NB4 (cell line): ENCODE measurements around the gene STK38L.

ENCODE experiments used
- MYC ChIP-seq: IDR thresholded peaks from 2 replicates; pipeline ENCODE4 v1.6.1; 2011; ENCODE audit warnings: low read depth, low read length
- TF ChIP-seq, protein P1 (sequence below): IDR thresholded peaks from one replicate; pipeline ENCODE4 v1.5.1; 2012; ENCODE audit warnings: low read depth, low read length

DNA sequence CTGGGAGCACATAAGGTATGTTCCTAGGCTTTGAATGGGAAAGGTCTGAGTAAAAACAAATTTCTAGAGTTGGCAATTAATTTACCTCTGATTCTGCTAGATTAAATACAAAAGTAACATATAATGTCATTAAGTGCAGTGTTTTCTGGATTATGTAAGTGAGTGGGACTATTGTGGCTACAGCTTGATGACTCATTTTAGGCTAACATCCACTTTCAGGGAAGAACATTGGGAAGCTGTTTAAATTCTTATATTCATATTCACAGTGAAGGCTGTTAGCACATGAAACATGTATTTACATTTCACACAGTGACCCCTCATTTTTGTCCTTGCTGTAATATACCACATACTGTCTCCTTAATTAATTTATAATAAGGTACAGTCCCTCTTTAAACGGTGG lies 75.3 kb downstream of the STK38L start:
- TF ChIP-seq, protein P1, sequence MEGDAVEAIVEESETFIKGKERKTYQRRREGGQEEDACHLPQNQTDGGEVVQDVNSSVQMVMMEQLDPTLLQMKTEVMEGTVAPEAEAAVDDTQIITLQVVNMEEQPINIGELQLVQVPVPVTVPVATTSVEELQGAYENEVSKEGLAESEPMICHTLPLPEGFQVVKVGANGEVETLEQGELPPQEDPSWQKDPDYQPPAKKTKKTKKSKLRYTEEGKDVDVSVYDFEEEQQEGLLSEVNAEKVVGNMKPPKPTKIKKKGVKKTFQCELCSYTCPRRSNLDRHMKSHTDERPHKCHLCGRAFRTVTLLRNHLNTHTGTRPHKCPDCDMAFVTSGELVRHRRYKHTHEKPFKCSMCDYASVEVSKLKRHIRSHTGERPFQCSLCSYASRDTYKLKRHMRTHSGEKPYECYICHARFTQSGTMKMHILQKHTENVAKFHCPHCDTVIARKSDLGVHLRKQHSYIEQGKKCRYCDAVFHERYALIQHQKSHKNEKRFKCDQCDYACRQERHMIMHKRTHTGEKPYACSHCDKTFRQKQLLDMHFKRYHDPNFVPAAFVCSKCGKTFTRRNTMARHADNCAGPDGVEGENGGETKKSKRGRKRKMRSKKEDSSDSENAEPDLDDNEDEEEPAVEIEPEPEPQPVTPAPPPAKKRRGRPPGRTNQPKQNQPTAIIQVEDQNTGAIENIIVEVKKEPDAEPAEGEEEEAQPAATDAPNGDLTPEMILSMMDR: no peak
- TF ChIP-seq MYC: no peak
